GM18498 (cell line): ENCODE data around the gene TCERG1.

ENCODE experiments used
- ATAC-seq: cut with Tn5 transposase; IDR thresholded peaks from one replicate; pipeline ENCODE4 v1.9.1; 2021; ENCODE audit warnings: mild to moderate bottlenecking, moderate library complexity; ENCODE audit not compliant: unreplicated experiment

TCERG1 gene

GRCh38 chr5:146451411-146451810 lies 4.3 kb downstream of the TCERG1 start:
- no peak for ATAC-seq

GRCh38 chr5:146457431-146457830 lies 10.3 kb downstream of the TCERG1 start:
- no peak for ATAC-seq

GRCh38 chr5:146458894-146459293 lies 11.8 kb downstream of the TCERG1 start:
- ATAC-seq: no peak

- no peak for ATAC-seq
These were observed 14.2 kb downstream of the TCERG1 start for GRCh38 chr5:146461319-146461718.

DNA sequence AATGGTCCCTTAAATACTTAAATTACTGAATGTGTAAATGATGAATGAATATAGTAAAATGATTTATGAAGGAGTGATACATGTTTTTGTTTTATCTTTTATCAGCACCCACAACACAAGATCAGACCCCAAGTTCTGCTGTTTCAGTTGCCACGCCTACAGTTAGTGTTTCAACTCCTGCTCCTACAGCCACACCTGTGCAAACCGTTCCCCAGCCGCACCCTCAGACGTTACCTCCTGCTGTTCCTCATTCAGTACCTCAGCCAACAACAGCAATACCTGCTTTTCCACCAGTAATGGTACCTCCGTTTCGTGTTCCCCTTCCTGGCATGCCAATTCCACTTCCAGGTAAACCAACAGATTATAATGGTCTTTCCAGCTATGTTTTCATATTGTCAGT lies 16.3 kb downstream of the TCERG1 start:
- ATAC-seq: no peak

DNA sequence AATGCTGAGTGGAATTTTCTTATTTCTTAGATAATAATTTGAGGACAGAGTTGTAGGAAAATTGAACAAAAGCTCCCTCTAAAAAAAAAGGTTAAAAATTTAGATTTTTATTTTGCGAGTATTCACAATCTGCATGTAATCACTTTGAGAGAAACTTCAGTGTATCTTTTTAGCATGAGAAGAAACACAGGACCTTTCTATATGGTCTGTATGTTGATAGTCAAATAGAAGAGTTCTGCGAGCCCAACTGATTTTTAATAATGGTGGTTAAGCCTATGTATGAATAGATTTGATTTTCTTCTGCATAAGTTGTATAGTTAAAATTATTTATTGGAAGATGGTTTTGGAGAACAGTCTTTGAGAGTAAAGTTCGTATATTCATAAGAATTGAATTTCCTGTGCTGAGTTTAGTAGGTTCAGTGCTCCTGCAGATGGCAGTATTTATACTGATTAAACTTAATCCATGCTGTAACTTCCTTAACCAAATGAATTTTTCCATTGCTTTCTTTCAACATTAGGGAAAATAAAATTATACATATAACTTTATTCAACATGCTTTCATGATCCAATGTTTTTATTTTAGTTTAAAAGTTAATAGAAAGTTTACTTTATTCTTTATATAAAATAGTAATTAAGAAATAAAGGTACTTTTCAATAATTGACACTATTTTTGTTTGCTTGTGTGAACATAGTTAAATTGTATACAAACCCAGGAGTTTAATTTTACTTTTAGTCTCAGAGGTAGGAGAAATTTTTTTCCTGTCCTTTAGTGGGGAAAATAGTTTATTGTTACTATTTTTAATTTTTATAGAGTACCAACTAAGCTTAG lies 19.6 kb downstream of the TCERG1 start:
- ATAC-seq: no peak

- no peak for ATAC-seq
These were observed 20.6 kb downstream of the TCERG1 start for GRCh38 chr5:146467760-146468159.

DNA sequence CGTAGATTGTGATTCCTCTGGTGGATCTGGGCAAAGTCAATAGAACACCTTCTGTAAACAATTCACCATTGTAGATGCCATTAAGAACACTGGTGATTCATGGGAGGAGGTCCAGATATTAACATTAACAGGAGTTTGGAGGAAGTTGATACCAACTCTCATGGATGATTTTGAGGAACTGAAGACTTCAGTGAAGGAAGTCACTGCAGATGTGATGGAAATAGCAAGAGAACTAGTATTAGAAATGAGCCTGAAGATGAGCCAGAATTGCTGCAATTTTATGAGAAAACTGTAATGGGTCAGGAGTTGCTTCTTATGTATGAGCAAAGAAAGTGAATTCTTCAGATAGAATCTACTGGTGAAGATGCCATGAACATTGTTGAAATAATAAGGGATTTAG lies 26.9 kb downstream of the TCERG1 start:
- no peak for ATAC-seq

DNA sequence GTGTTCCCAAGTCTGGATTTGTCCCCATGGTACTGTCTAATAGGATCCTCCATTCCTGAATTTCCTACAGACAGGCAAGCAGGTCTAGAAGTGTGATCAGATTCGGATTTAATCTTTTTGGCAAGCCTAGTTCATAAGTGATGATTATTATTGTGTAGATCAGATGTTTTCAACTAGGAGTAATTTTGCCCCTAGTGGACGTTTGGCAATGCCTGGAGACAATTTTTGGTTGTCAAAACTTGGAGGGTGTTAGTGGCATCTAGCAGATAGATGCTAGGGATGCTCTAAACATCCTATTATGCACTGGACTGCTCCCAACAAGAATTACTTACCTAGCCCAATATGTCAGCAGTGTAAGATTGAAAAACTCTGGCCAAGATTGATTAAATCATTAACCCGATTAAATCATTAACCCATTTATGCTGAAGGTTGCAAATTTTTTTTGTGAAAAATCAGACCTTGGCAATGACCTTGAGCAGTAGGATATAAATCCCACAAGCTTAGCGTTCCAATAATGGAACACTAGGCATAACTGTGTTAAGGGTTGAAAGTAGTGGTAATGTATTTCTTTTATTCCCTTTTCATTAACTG lies 28.2 kb downstream of the TCERG1 start:
- ATAC-seq: no peak

GRCh38 chr5:146475906-146476305 lies 28.8 kb downstream of the TCERG1 start:
- no peak for ATAC-seq

- ATAC-seq: no peak
These were observed 35.6 kb downstream of the TCERG1 start for GRCh38 chr5:146482775-146483174.

DNA sequence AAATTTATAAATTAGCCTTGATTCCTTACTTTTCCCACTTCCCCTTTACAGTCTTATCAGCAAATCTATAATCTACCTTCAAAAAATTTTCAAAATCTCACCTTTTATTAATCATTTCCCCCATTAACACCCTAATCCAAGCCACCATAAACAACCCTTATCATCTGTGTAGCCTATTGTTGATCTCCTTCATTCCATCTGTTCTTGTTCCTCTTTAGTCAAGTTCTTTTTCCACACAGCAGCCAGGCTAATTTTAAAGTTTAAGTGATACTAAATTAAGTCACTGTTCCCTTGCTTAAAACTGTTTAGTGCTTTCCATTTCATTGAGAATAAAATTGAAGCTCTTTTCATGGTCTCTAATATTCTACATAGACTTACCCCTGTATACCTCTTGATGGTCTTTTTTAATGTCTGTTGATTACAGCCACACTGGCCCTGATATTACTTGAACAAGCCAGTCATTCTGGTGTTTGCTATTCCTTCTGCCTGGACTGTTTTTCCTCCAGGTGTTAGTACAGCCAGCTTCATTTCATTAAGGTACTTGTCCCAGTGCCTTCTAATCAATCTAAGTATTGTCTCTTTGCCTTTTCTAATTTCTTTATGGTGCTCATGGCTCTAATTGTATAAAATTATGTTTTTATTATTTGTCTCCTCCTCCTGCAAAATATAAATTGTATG lies 37.7 kb downstream of the TCERG1 start:
- ATAC-seq: no peak

- ATAC-seq: no peak
These were observed 43.1 kb downstream of the TCERG1 start for GRCh38 chr5:146490089-146490843.

DNA sequence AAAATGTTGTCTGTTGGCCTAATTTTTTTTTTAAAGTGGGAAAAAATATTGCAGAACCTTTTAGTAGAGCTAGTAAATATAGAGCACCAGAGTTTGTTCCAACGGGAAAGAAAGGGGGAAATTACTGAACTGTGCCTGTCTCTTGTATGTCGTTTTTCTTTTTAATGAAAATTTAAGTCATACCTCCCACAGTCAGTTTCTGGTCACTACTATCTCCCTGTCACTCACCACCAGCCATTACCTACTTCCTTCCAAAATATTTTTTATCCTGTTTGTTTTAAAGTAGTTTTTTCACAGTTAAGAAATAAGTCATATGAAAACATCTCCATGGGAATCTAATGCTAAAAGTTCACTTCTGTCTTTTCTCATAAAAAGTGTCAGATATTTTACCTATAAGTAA lies 47.5 kb downstream of the TCERG1 start:
- no peak for ATAC-seq

DNA sequence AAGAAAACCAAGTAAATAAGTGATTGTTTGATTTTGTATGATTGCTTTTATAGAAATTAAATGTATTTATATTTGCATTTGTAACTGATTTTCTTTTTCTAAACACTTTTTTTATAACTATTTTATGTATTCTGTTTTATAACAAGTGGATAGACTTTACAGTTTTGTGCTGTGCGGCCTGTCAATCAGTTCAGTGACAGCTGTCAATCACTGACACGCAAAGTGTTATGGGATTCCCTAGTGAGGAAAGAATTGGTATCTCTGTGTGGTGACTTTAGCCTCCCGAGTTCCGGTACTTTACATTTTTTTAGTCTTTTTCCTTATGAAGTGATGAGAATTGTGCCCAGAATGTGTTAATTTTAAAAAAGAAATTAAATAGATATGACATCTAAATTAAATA lies 52.5 kb downstream of the TCERG1 start:
- no peak for ATAC-seq

DNA sequence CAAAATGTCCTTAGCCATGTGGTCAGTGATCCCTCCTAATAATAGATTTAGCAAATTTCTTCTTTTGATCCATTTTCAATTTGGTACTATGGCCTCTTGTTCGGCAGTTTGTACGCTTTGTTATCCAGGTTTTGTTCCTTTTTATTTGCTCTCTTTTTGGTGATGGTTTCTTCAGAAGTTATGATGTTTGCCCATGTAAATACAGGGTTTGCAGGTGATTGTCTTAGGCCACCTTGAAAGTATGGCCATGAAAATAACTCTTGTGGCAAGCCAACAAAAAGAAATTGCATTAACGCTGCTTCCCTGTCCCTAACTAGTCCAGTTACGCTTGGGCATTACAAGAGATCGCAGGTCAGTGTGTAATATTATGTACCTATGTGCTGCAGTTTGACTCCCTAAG lies 60.3 kb downstream of the TCERG1 start:
- ATAC-seq: no peak

DNA sequence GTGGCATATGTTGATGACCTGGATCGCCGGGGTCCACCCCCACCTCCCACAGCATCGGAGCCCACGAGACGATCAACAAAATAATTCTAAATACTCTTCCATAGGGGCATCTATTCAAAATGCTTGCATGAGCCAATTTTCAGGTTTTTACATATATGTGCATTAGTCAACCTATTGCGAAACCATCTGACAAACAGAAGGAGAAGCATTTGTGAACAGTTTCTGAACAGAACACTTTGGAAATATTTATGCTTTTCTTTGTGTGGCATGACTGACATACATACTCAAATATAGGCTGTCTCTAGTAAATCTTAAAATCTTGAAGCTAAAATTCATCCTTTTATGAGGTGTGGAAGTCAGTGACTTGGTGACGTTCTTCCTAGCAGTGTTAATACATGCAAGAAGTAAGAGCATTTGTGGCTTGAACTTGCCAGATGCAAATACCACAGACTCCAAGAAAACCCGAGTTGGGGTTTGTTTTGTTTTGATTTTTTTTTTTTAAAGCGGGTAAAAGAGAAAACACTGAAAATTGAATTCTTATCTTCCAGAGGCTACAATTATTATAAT lies 63.5 kb downstream of the TCERG1 start:
- ATAC-seq: no peak

GRCh38 chr5:146513462-146513861 lies 66.3 kb downstream of the TCERG1 start:
- ATAC-seq: no peak

GRCh38 chr5:146514575-146514974 lies 67.4 kb downstream of the TCERG1 start:
- ATAC-seq: no peak

GRCh38 chr5:146515473-146516150 lies 68.5 kb downstream of the TCERG1 start:
- no peak for ATAC-seq

GRCh38 chr5:146516151-146516475 lies 69.0 kb downstream of the TCERG1 start, which contains the start of gene GPR151:
GPR151 (minus strand) TSS chr5:146516190; CDS start chr5:146516113, 77 bp downstream.
- no peak for ATAC-seq
